Erythroblast (primary cell): ENCODE data around the gene C1QTNF12.

Source experiments
- GATA1 ChIP-seq: IDR thresholded peaks from 2 replicates; pipeline ENCODE4 v1.6.1; 2011; ENCODE audit warnings: low read depth, mild to moderate bottlenecking, control low read depth, low read length, moderate library complexity
- POLR2A ChIP-seq: IDR thresholded peaks from 2 replicates; pipeline ENCODE4 v1.6.1; 2011; ENCODE audit warnings: mild to moderate bottlenecking, low read length

DNA sequence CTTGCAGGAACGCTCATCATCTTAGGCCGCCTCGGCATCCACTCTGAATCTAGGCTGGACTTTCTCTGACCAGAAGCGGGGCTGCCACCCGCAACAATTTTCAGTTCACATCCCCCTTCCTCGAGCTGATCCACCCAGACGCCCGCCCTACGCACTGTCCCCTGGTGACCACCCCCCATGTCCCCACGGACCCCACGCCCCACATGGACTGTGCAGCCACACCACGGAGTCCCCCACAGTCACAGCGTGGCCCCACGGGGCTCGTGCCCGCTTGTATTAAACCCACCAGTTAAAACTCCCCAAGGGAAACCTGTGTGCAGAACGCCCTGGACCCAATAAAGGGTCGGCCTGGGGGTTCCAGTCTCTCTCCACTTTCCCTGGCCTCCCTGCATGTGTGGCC is 13.0 kb upstream of the C1QTNF12 start:
- TF ChIP-seq POLR2A = no peak
- TF ChIP-seq GATA1 = no peak
